HFF-Myc (cell line): Measurements from ENCODE around the gene KRT77.

ENCODE experiments used
- DNase-seq: peaks from one replicate; pipeline ENCODE4 v3.0.0-alpha.2; 2011; ENCODE audit warnings: low read depth; ENCODE audit errors: extremely low read depth
- H3K4me3 ChIP-seq: replicated peaks from 2 replicates; pipeline ENCODE4 v1.5.1; 2011; ENCODE audit warnings: low read depth, mild to moderate bottlenecking, control low read depth, low read length
- TF ChIP-seq, protein P1 (sequence below): IDR thresholded peaks from 2 replicates; pipeline ENCODE4 v1.5.1; 2012; ENCODE audit warnings: mild to moderate bottlenecking, low read depth, low read length, control low read depth; ENCODE audit errors: missing control alignments

The KRT77 gene

DNA sequence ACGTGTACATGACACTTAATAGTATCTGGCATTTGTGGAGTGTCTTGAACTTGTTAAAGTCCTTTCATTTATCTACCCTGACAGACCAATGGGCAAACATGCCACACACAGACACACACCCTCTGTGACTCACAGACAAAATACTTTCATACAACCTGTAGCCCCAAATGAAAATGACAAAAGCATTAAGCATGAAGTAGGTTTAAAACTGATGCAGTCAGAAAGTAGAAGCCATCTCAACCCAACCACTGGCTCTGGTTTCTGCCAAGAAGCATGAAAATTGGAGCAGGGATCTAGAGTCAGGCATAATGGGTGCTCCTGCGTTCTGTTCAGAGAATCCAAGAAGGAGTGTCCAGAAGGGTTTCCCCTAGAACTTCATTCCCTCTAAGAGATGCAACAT lies 23.1 kb upstream of the KRT77 start:
- no peak overlapping the region for H3K4me3 ChIP-seq
- TF ChIP-seq, protein P1, sequence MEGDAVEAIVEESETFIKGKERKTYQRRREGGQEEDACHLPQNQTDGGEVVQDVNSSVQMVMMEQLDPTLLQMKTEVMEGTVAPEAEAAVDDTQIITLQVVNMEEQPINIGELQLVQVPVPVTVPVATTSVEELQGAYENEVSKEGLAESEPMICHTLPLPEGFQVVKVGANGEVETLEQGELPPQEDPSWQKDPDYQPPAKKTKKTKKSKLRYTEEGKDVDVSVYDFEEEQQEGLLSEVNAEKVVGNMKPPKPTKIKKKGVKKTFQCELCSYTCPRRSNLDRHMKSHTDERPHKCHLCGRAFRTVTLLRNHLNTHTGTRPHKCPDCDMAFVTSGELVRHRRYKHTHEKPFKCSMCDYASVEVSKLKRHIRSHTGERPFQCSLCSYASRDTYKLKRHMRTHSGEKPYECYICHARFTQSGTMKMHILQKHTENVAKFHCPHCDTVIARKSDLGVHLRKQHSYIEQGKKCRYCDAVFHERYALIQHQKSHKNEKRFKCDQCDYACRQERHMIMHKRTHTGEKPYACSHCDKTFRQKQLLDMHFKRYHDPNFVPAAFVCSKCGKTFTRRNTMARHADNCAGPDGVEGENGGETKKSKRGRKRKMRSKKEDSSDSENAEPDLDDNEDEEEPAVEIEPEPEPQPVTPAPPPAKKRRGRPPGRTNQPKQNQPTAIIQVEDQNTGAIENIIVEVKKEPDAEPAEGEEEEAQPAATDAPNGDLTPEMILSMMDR, result no peak
- no peak for DNase-seq

DNA sequence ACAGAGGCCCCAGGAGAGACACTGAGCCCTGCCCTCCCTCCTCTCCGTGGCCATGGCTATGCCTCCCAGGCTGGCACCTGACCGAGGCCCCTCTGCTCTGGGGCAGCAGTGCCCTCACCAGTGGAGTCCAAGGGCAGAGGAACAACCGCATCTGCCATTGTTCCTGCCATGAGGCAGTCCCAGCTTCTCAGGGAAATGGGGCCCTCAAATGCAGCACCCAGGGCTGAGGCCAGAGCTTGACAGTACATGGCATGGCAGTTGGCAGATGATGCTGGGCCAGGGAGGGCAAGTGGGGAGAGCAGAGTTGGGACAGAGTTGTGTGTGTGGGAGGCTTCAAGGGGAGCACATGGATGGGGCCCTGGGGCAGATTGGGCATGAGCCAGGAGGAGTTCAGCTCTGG lies 21.1 kb upstream of the KRT77 start:
- TF ChIP-seq, protein P1, result no peak
- H3K4me3 ChIP-seq, result no peak overlapping the region
- no peak for DNase-seq

DNA sequence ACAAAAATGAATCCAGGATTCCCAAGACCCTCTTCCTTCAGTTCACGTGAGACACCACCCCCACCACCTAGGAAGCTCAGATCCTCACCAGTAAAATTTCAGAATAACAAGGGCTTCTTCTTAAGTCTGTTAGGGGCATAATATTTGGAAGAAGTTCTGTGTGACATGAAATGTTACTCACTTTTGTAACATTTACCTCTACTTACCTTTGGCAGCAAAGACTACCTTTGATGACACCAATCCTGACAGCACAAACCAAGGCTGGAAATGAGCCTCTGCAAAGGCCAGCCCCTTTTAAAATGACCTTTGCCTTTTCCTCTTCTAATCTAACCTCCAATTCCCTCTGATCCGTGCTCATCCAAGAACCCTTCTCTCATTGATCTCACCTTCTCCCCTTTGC lies 19.4 kb upstream of the KRT77 start:
- no peak overlapping the region for H3K4me3 ChIP-seq
- DNase-seq, result no peak
- TF ChIP-seq, protein P1, result no peak

DNA sequence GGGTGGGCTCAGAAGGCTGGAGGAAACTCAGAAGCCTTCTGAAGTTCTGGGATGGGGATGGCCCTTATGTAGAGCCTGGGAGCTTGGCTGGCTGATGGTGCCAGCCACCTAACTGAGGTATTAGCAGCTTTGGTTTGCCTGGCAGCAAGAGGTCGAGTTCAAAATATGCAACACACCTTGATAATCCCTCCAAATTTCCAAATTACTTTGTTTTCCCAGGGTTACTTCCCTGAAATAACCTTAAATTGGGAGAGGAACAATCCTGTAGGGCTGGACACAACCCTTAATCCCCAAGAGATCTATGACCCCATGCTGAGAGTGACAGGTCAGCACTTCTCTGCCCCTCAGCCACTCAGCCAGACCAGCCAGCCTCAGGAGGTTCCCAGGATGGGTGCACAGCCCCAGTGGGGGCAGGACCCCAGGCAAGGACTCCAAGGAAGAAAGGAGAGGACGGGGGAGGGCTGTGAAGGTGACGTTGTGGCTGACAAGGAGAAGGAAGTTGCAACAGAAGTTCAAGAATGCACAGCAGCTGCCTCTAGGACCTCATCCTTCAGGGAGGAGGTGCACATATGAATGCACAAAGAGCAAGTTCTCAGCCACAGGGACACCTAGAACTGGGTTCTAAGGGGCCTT lies 18.6 kb upstream of the KRT77 start:
- TF ChIP-seq, protein P1, result no peak
- no peak for DNase-seq

DNA sequence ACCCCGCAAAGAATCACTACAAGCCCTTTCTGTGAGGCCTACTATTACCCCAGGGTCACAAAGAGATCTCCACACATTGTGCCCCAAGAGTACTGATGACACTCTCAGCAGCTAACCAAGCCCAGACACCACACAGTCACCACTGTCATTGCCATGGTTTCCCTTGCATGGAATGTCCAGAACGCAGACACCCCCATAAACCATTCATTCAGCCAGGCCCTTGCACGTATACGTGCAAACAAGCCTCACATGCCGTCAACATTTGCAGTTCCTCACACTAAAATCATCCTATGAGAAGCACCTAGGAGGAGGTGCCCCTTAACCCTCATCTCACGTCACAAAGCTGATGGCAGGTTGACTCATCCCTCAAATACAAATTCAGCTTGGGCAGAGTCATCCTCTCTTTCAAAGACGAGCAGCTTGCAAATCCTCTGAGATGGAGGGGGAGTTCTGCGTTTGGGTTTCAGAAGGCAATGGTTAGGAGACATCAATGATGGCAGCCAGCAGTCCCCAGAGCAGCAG lies 17.1 kb upstream of the KRT77 start:
- no peak for DNase-seq
- TF ChIP-seq, protein P1, result no peak
- no peak overlapping the region for H3K4me3 ChIP-seq

More for the DNA sequence above, 18.6 kb upstream of the KRT77 start:
- H3K4me3 ChIP-seq, result no peak overlapping the region

DNA sequence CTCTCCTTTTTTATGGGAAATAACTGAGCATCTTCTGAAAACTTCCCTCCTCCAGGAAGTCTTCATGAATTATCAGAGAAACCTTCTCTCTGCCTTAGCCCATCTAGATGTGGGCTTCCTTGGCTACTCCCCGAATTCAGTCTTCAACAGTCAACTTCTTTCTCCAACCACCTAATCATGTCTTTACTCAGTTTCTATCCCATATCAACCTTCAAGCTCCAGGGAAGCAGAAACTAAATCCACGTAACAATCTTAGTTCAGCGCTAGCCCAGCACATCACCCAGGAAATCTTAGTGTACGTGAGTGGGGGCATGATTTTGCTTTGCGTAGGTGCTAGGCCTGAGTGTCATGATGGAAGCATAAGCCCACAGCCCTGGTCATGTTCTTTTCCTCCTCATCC lies 12.7 kb upstream of the KRT77 start:
- no peak for DNase-seq
- no peak overlapping the region for H3K4me3 ChIP-seq
- TF ChIP-seq, protein P1, result no peak

DNA sequence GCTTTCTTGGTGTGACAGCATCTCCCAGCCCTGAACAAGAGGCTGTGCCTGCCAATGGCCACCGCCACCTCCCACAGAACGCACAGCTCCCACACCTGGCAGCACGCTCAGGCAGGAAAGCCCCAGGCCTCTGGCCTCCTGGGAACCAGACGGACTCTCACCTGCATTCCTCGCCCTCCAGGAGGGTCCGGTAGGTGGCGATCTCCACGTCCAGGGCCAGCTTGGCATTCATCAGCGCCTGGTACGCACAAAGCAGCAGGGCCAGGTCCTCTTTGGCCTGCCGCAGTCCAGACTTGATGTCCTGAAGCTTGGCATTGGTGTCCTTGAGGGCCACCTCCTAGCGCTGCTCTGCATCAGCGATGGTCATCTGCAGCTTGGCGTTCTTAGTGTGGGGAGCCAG lies 12.1 kb upstream of the KRT77 start:
- TF ChIP-seq, protein P1, result no peak
- H3K4me3 ChIP-seq, result no peak overlapping the region
- no peak for DNase-seq
